GM18511 (cell line): Measurements from ENCODE around the gene PPM1L.
A peak's percentile ranks its signal among the peaks of the same experiment; 100 is the strongest.

Experiments
- ATAC-seq: cut with Tn5 transposase; IDR thresholded peaks from one replicate; pipeline ENCODE4 v1.9.1; 2021; ENCODE audit warnings: mild to moderate bottlenecking, moderate library complexity; ENCODE audit not compliant: unreplicated experiment

PPM1L gene

GRCh38 chr3:160804762-160805161 is 48.7 kb downstream of the PPM1L start:
- no peak for ATAC-seq

GRCh38 chr3:160806094-160806493 is 50.1 kb downstream of the PPM1L start:
- no peak for ATAC-seq

- no peak for ATAC-seq
These were observed 50.7 kb downstream of the PPM1L start for GRCh38 chr3:160806686-160807085.

- no peak for ATAC-seq
These were observed 52.8 kb downstream of the PPM1L start for GRCh38 chr3:160808838-160809237.

- no peak for ATAC-seq
These were observed 53.4 kb downstream of the PPM1L start for GRCh38 chr3:160809453-160809852.

- ATAC-seq = no peak
These were observed 54.6 kb downstream of the PPM1L start for GRCh38 chr3:160810362-160811236.

GRCh38 chr3:160811237-160811548 is 55.2 kb downstream of the PPM1L start:
- no peak for ATAC-seq

- ATAC-seq = peak; percentile 61
These were observed 56.3 kb downstream of the PPM1L start for GRCh38 chr3:160812304-160812703.

- no peak for ATAC-seq
These were observed 59.2 kb downstream of the PPM1L start for GRCh38 chr3:160815280-160815679.

- no peak for ATAC-seq
These were observed 64.0 kb downstream of the PPM1L start for GRCh38 chr3:160820022-160820421.

- no peak for ATAC-seq
These were observed 64.4 kb downstream of the PPM1L start for GRCh38 chr3:160820430-160820829.

GRCh38 chr3:160822936-160823335 is 66.9 kb downstream of the PPM1L start:
- no peak for ATAC-seq

- ATAC-seq = no peak
These were observed 69.3 kb downstream of the PPM1L start for GRCh38 chr3:160825311-160825800.

- no peak for ATAC-seq
These were observed 70.4 kb downstream of the PPM1L start for GRCh38 chr3:160826408-160826807.

GRCh38 chr3:160826991-160827390 is 71.0 kb downstream of the PPM1L start:
- ATAC-seq = no peak

- no peak for ATAC-seq
These were observed 71.5 kb downstream of the PPM1L start for GRCh38 chr3:160827516-160827915.

- ATAC-seq = no peak
These were observed 72.8 kb downstream of the PPM1L start for GRCh38 chr3:160828880-160829279.

GRCh38 chr3:160829486-160830009 is 73.5 kb downstream of the PPM1L start:
- no peak for ATAC-seq

GRCh38 chr3:160830796-160831195 is 74.8 kb downstream of the PPM1L start:
- no peak for ATAC-seq

- no peak for ATAC-seq
These were observed 75.4 kb downstream of the PPM1L start for GRCh38 chr3:160831401-160831800.

GRCh38 chr3:160837394-160837980 is 81.5 kb downstream of the PPM1L start:
- ATAC-seq = no peak

GRCh38 chr3:160840590-160840989 is 84.6 kb downstream of the PPM1L start:
- no peak for ATAC-seq
